NT2/D1 (cell line): Measurements from ENCODE around the gene HOXA2.

ENCODE experiments used
- SUZ12 ChIP-seq: IDR thresholded peaks from 2 replicates; pipeline ENCODE4 v1.6.1; 2011; ENCODE audit not compliant: insufficient read length, insufficient read depth; ENCODE audit errors: extremely low read depth
- YY1 ChIP-seq: IDR thresholded peaks from 2 replicates; pipeline ENCODE4 v1.6.1; 2011; ENCODE audit not compliant: insufficient read length, insufficient read depth
- ZNF274 ChIP-seq: IDR thresholded peaks from 2 replicates; pipeline ENCODE4 v1.6.1; 2011; ENCODE audit warnings: mild to moderate bottlenecking, low read depth, low read length

DNA sequence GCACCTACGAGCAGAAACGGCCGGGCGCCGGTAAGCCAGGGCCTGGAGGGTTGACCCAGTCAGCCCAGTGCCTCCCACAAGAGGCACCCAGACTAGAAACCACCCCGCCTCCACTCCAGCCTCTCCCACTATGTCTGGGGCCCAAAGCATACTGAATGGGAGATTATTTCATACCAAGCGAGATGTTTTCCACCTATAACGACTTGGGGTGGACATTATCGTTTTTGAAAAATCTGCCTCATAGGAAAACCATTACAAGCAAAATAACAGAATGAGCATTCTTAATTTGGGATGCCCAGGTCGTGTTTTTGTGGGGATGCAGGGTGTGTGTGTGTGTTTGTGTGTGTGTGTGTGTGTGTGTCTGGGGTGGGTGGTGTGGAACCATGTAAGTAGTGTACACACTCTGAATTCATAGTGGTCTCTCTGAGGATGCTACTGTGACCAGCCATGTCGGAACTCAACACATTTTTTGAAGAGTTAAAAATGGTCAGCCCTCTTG, 43.5 kb upstream of the HOXA2 start:
- TF ChIP-seq YY1 (no peak), SUZ12 (no peak), ZNF274 (no peak)
